H54 (cell line): Measurements from ENCODE around the gene UNC13B.

Source experiments
- DNase-seq: peaks from one replicate; pipeline ENCODE4 v3.0.0; 2011; ENCODE audit warnings: low spot score, mixed read lengths; ENCODE audit not compliant: insufficient read length
- FAIRE-seq: peaks from 3 replicates; lab custom pipeline; 2011; peaks lifted over from hg19 to GRCh38; lab: Jason Lieb, UNC
- POLR2A ChIP-seq: IDR thresholded peaks from 2 replicates; pipeline ENCODE4 v1.6.1; 2011; ENCODE audit warnings: low read depth, mild to moderate bottlenecking, low read length

Gene UNC13B

DNA sequence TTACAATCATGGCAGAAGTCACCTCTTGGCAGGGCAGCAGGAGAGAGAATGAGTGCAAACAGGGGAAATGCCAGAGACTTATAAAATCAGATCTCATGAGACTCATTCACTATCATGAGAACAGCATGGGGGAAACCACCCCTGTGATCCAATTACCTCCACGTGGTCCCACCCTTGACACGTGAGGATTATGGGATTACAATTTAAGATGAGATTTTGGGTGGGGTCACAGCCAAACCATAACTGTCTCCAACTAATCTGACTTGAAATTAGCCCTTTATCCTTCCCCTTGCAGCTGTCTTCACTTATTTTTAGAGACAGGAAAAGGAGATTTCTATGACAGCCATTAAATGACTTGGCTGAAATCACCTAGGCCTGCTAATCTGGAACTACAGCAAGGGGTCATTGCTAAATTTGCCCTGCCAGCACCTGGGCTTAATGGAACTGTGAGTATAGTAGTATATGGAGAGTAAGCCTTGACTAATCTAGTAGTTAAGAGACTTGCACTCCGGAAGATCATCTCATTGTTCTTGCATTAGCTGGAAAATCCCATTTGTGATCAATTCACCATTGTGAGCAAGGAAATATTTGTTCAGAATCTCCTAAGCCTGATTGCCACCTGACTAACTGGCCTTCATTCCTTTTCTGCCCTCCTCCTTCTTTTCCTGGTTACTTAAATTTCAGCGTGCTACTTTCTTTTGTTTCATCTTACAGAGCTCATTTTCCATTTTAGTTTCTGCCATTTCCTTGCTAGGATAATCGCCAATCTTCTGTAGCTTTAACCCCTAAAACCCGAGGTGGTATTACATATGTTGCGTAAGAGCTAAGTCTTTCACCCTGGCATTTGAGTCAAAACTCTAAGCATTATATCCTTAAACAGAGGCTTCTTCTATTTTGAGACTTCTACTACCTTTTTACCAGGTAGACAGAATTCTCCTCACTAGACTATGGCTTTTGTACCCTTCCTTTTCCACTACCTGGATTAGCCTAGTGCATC is 262.8 kb downstream of the UNC13B start:
- FAIRE-seq (no peak), DNase-seq (no peak)
- TF ChIP-seq POLR2A = no peak

- TF ChIP-seq POLR2A = no peak
- DNase-seq (no peak), FAIRE-seq (no peak)
Observed at GRCh38 chr9:35426627-35427026, 264.8 kb downstream of the UNC13B start.

DNA sequence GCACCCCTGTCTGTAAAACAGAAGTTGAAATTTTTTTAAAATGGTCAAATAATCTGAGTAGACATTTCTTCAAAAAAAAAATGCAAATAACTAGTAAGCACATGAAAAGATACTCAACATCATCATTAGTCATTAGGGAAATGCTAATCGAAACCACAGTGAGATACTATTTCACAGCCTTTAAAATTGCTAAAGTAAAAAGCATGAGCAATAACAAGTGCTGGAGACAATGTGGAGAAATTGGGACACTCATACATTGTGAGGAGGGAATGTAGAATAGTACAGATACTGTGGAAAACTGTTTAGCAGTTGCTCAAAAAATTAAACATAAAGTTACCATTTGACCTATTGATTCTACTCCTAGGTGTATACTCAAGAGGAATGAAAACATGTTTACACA is 269.7 kb downstream of the UNC13B start:
- TF ChIP-seq POLR2A = no peak
- DNase-seq (no peak), FAIRE-seq (no peak)

GRCh38 chr9:35432076-35432475 is 270.3 kb downstream of the UNC13B start:
- FAIRE-seq = no peak
- no peak for DNase-seq
- TF ChIP-seq POLR2A = no peak

DNA sequence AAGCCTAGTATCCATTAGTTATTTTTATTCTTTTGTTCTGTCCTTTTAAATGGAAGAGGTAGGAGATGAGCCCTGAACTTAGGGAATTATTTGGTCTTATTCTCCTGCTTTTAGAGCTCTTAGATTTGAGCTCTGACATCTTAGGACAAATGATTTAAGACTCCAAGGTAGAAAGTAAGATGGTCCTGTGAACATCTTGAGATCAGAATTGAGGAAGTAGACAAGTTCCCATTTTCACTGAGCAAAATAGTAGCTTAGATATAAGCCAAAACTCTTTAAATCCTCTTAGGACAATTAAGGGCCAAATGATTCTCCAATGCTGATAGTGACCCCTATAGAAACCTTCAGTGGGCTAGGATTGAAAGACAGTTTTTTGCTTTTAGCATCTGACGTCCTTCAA is 275.1 kb downstream of the UNC13B start:
- DNase-seq (no peak), FAIRE-seq (no peak)

GRCh38 chr9:35446012-35446411 is 284.2 kb downstream of the UNC13B start:
- FAIRE-seq = no peak
- DNase-seq = no peak
- TF ChIP-seq POLR2A = no peak

More for the DNA sequence above, 275.1 kb downstream of the UNC13B start:
- no peak for TF ChIP-seq POLR2A

GRCh38 chr9:35448496-35448895 is 286.7 kb downstream of the UNC13B start:
- FAIRE-seq = no peak
- DNase-seq = no peak
- no peak for TF ChIP-seq POLR2A

DNA sequence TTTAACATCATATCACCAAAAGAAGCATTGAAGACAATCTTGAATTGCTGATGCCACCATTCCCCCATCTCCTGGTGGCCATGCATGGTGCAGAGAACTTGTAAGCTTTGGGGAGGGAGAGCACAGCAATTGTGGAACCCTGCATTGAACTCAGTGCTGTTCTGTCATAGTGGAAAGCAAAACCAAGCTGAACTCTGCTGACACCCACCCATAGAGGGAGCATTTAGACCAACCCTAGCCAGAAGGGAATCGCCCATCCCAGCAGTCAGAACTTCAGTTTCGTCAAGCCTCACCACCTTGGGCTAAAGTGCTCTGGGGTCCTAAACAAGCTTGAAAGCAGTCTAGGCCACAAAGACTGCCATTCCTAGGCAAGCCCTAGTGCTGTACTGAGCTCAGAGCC is 290.7 kb downstream of the UNC13B start:
- FAIRE-seq (no peak), DNase-seq (no peak)
- no peak for TF ChIP-seq POLR2A

DNA sequence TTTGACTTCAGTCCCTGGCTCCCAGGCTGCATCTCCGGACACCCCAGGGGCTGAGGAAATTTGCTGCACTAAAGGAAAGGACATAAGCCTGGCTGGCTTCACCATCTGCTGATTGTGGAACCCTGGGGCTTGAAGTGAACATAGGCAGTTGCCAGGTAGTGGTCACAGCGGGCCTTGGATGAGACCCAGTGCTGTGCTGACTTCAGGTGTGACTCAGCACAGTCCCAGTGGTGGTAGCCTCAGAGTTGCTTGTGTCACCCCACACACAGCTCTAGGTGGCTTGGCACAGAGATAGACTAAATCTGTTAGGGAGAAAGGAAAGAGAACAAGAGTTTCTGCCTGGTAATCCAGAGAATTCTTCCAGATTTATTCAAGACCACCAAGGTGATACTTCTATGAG is 292.0 kb downstream of the UNC13B start:
- TF ChIP-seq POLR2A = no peak

More for the DNA sequence above, 292.0 kb downstream of the UNC13B start:
- DNase-seq (no peak), FAIRE-seq (no peak)
